ENCODE data around the gene FKBP5. TPM values are rescaled to one million over a fixed set of nuclear protein-coding genes. Genes with fewer than 3 reads are reported as not detected.
A peak's percentile ranks its signal among the peaks of the same experiment; 100 is the strongest.

The FKBP5 gene
- 30.2 TPM for polyA plus RNA-seq (2013, experiment 1 of 2)
- polyA plus RNA-seq (2013, experiment 2 of 2): 30.5 TPM

DNA sequence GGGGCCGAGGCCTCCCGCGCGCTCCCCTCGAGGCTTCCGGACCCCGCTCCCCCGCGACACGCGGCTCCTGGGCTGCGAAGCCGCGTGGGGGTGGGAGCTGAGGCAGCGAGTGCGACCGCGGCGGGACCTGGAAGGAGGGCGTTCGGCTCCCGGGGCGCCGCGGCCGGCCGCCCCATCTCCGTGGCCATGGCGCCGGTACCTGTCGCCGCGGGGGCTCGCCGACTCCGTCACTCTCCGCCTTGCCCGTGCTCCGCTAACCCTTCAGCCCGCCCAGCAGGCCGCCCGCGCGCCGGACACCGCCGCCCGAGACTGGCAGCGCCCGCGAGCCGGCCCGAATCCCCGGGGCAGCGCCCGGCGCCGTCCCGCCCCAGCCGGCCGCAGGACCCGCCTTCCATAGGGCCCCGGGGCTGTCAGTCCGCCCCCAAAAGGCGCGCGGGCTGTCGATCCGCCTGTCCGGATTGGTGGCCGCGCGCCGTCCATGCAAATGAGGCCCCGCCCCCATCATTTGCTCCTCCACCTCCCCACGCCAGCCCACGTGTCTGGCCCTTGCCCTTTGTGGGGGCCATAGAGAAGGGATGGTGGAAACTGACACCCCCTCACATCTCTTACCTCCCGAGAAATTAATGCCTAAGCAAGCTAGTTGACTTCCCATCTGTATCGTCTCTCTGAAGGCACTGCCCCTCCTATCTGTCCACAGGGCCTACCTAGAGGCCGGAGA is at the start of gene FKBP5:
Gene FKBP5 (minus strand): TSS at position 311 of the 718 bp plus-strand sequence. CDS start 46,091 bp downstream, outside the sequence.
- Histone ChIP-seq H3K27me3 (ENCODE audit: control insufficient read depth in 3 of 3, insufficient read depth in 3 of 3, low read depth in 1 of 3, low read length in 3 of 3) (no peaks in the 10 kb centered on the region), H2BK12ac (ENCODE audit: low read length) (peak within 1 kb of the TSS; percentile 58), H3K4me3 (ENCODE audit: low read length in 2 of 2) (peak within 1 kb of the TSS; percentile 61 to 98), H3K36me3 (replicated peaks in 1 of 2; ENCODE audit: control insufficient read depth in 2 of 2, insufficient read depth in 2 of 2, low read length in 2 of 2) (peaks cover 0 to 14% of the 10 kb centered on the region in 2 donors), H4K8ac (ENCODE audit: low read depth, low read length) (peak within 1 kb of the TSS; percentile 92), H4K91ac (ENCODE audit: low read depth, low read length, poor library complexity) (no peak within 1 kb of the TSS), H3K4me1 (ENCODE audit: control insufficient read depth in 2 of 2, insufficient read depth in 1 of 2, low read depth in 1 of 2, low read length in 2 of 2) (peaks cover 4 to 11% of the 10 kb centered on the region in 2 donors), H2AFZ (ENCODE audit: low read length) (peak within 1 kb of the TSS; percentile 88), H2BK120ac (ENCODE audit: low read depth, low read length) (no peak within 1 kb of the TSS), H2BK15ac (ENCODE audit: low read length) (no peak within 1 kb of the TSS), H2BK5ac (ENCODE audit: low read length) (peak within 1 kb of the TSS; percentile 53), H3K27ac (replicated peaks; ENCODE audit: low read length) (peak within 1 kb of the TSS; percentile 68), H3K23ac (ENCODE audit: low read depth, low read length, poor library complexity) (peak within 1 kb of the TSS; percentile 65), H3K18ac (ENCODE audit: low read length) (peak within 1 kb of the TSS; percentile 92), H3K79me1 (ENCODE audit: low read depth, low read length) (peaks cover 5% of the 10 kb centered on the region), H3K14ac (ENCODE audit: low read length) (peak within 1 kb of the TSS; percentile 89), H3K4ac (ENCODE audit: low read length) (no peak within 1 kb of the TSS), H3K9me3 (replicated peaks in 1 of 2; ENCODE audit: control insufficient read depth in 2 of 2, insufficient read depth in 1 of 2, low read depth in 1 of 2, low read length in 2 of 2) (peaks cover 0 to 4% of the 10 kb centered on the region in 2 donors), H2AK5ac (ENCODE audit: low read depth, low read length) (peak within 1 kb of the TSS; percentile 28), H3K4me2 (ENCODE audit: insufficient read depth, low read length, poor library complexity, severe bottlenecking) (peak within 1 kb of the TSS; percentile 69), H3K9ac (ENCODE audit: low read depth, low read length, poor library complexity) (peak within 1 kb of the TSS; percentile 88)
- peak; percentile 86 for DNase-seq (ENCODE audit: low spot score)
- no CpG with 5 or more reads among the region's 80 CpGs for WGBS, 2 donors (ENCODE audit: extremely low coverage in 2 of 2, insufficient read length in 2 of 2, insufficient replicate concordance in 1 of 2)

DNA sequence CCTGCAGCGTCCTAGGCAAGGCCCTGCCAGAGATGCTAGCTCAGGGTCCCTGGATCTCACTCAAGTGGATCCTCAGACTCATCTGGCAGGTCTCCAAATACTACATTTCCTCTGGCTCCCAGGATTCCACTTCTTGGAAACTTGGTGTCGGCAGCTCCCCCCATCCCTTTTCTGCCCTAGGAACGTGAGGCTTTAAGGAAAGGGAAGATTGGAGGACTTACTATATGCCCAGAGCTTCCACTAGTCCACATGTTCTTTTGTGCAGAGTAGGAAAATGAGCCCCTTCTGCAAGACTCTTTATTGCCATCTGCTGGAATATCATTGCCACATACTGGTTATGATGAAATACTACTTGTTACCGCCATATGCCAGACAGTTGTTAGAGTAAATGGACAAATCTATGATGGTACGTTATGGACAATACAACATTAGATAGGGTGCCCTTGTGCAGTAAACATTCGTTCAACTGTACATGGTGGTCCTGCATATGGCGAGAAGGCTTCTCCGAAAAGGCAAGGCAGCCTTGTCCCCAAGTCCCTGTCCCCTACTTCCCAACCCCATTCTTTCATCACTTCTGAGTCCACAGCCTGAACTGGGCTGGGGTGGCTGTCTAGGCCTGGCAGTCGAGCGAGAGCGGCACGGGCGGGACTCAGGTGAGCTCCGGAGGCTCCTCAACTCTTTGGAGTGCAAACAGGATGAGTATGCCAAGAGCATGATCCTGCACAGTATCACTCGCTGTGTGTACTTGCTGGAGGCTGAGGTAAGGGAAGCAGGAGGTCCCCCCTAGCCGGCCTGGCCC is 48.9 kb upstream of the FKBP5 start:
- H2BK5ac ChIP-seq (ENCODE audit: low read length): no peak overlapping the region
- no peaks in the 10 kb centered on the region for H3K27me3 ChIP-seq (ENCODE audit: control insufficient read depth in 3 of 3, insufficient read depth in 3 of 3, low read depth in 1 of 3, low read length in 3 of 3)
- no CpG with 5 or more reads among the region's 16 CpGs for WGBS, 2 donors (ENCODE audit: extremely low coverage in 2 of 2, insufficient read length in 2 of 2, insufficient replicate concordance in 1 of 2)
- H3K23ac ChIP-seq (ENCODE audit: low read depth, low read length, poor library complexity): no peak overlapping the region
- no peak for DNase-seq (ENCODE audit: low spot score)
- H3K4me3 ChIP-seq (ENCODE audit: low read length in 2 of 2): no peak overlapping the region
- no peaks in the 10 kb centered on the region for H3K79me1 ChIP-seq (ENCODE audit: low read depth, low read length)
- H2AK5ac ChIP-seq (ENCODE audit: low read depth, low read length): peak overlapping the region; percentile 93
- peak overlapping the region; percentile 81 for H2AFZ ChIP-seq (ENCODE audit: low read length)
- no peaks in the 10 kb centered on the region for H3K36me3 ChIP-seq (replicated peaks in 1 of 2; ENCODE audit: control insufficient read depth in 2 of 2, insufficient read depth in 2 of 2, low read length in 2 of 2)
- peak overlapping the region; percentile 68 for H3K4ac ChIP-seq (ENCODE audit: low read length)
- H2BK12ac ChIP-seq (ENCODE audit: low read length): peak overlapping the region; percentile 92
- H3K18ac ChIP-seq (ENCODE audit: low read length): peak overlapping the region; percentile 98
- H4K8ac ChIP-seq (ENCODE audit: low read depth, low read length): no peak overlapping the region
- peaks cover 28 to 35% of the 10 kb centered on the region in 2 donors for H3K4me1 ChIP-seq (ENCODE audit: control insufficient read depth in 2 of 2, insufficient read depth in 1 of 2, low read depth in 1 of 2, low read length in 2 of 2)
- no peak overlapping the region for H3K4me2 ChIP-seq (ENCODE audit: insufficient read depth, low read length, poor library complexity, severe bottlenecking)
- peak overlapping the region; percentile 89 for H4K91ac ChIP-seq (ENCODE audit: low read depth, low read length, poor library complexity)
- H3K14ac ChIP-seq (ENCODE audit: low read length): no peak overlapping the region
- no peak overlapping the region for H3K9ac ChIP-seq (ENCODE audit: low read depth, low read length, poor library complexity)
- peak overlapping the region; percentile 100 for H2BK15ac ChIP-seq (ENCODE audit: low read length)
- H3K27ac ChIP-seq (replicated peaks; ENCODE audit: low read length): no peak overlapping the region
- H2BK120ac ChIP-seq (ENCODE audit: low read depth, low read length): peak overlapping the region; percentile 95
- H3K9me3 ChIP-seq (replicated peaks in 1 of 2; ENCODE audit: control insufficient read depth in 2 of 2, insufficient read depth in 1 of 2, low read depth in 1 of 2, low read length in 2 of 2): no peaks in the 10 kb centered on the region

DNA sequence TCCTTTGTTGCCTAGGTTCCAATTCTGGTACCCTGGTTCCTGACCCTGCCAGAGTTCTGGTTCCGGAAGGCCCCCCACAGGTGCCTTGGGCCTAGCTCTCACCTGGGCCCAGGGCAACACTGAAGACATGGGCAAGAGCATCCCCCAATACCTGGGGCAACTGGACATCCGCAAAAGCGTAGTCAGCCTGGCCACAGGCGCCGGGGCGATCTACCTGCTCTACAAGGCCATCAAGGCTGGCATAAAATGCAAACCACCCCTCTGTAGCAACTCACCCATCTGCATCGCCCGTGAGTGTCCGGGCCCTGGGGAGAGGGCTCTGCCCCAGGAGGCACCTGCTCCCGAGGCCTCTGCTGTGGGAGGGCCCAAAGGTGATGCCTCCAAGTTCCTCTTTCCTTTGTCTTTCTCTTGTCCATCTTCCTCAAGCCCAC is 48.3 kb upstream of the FKBP5 start, which contains the start of gene ARMC12:
Gene ARMC12 (plus strand): TSS at position 51 of the 431 bp plus-strand sequence. CDS start 77 bp downstream, at position 128.
- WGBS, 2 donors (ENCODE audit: extremely low coverage in 2 of 2, insufficient read length in 2 of 2, insufficient replicate concordance in 1 of 2): no CpG with 5 or more reads among the region's 10 CpGs
- Histone ChIP-seq H3K27ac (replicated peaks; ENCODE audit: low read length) (no peak within 1 kb of the TSS), H3K79me1 (ENCODE audit: low read depth, low read length) (no peaks in the 10 kb centered on the region)

More for the DNA sequence above, 48.3 kb upstream of the FKBP5 start, which contains the start of gene ARMC12:
- Histone ChIP-seq H2AFZ (ENCODE audit: low read length) (peak within 1 kb of the TSS; percentile 81), H2BK15ac (ENCODE audit: low read length) (peak within 1 kb of the TSS; percentile 100), H2BK5ac (ENCODE audit: low read length) (no peak within 1 kb of the TSS), H2BK120ac (ENCODE audit: low read depth, low read length) (peak within 1 kb of the TSS; percentile 95), H3K27me3 (ENCODE audit: control insufficient read depth in 3 of 3, insufficient read depth in 3 of 3, low read depth in 1 of 3, low read length in 3 of 3) (no peaks in the 10 kb centered on the region), H3K9ac (ENCODE audit: low read depth, low read length, poor library complexity) (no peak within 1 kb of the TSS), H3K4me3 (ENCODE audit: low read length in 2 of 2) (no peak within 1 kb of the TSS), H2BK12ac (ENCODE audit: low read length) (peak within 1 kb of the TSS; percentile 92), H3K4me2 (ENCODE audit: insufficient read depth, low read length, poor library complexity, severe bottlenecking) (no peak within 1 kb of the TSS), H3K14ac (ENCODE audit: low read length) (no peak within 1 kb of the TSS), H2AK5ac (ENCODE audit: low read depth, low read length) (peak within 1 kb of the TSS; percentile 93), H3K23ac (ENCODE audit: low read depth, low read length, poor library complexity) (peak within 1 kb of the TSS; percentile 56), H4K91ac (ENCODE audit: low read depth, low read length, poor library complexity) (peak within 1 kb of the TSS; percentile 89), H3K9me3 (replicated peaks in 1 of 2; ENCODE audit: control insufficient read depth in 2 of 2, insufficient read depth in 1 of 2, low read depth in 1 of 2, low read length in 2 of 2) (no peaks in the 10 kb centered on the region), H3K18ac (ENCODE audit: low read length) (peak within 1 kb of the TSS; percentile 98), H3K4me1 (ENCODE audit: control insufficient read depth in 2 of 2, insufficient read depth in 1 of 2, low read depth in 1 of 2, low read length in 2 of 2) (peaks cover 31 to 39% of the 10 kb centered on the region in 2 donors), H3K4ac (ENCODE audit: low read length) (peak within 1 kb of the TSS; percentile 68), H4K8ac (ENCODE audit: low read depth, low read length) (no peak within 1 kb of the TSS), H3K36me3 (replicated peaks in 1 of 2; ENCODE audit: control insufficient read depth in 2 of 2, insufficient read depth in 2 of 2, low read length in 2 of 2) (no peaks in the 10 kb centered on the region)
- DNase-seq (ENCODE audit: low spot score): no peak

Measured in neuronal stem cell (in vitro differentiated cells).